ENCODE results near the gene DUS1L. TPM values are rescaled to one million over a fixed set of nuclear protein-coding genes. Genes with fewer than 3 reads are reported as not detected.

DUS1L gene
- total and polyA plus RNA-seq, 2 experiments from 2014 or later, result 66.0 to 122 TPM

DNA sequence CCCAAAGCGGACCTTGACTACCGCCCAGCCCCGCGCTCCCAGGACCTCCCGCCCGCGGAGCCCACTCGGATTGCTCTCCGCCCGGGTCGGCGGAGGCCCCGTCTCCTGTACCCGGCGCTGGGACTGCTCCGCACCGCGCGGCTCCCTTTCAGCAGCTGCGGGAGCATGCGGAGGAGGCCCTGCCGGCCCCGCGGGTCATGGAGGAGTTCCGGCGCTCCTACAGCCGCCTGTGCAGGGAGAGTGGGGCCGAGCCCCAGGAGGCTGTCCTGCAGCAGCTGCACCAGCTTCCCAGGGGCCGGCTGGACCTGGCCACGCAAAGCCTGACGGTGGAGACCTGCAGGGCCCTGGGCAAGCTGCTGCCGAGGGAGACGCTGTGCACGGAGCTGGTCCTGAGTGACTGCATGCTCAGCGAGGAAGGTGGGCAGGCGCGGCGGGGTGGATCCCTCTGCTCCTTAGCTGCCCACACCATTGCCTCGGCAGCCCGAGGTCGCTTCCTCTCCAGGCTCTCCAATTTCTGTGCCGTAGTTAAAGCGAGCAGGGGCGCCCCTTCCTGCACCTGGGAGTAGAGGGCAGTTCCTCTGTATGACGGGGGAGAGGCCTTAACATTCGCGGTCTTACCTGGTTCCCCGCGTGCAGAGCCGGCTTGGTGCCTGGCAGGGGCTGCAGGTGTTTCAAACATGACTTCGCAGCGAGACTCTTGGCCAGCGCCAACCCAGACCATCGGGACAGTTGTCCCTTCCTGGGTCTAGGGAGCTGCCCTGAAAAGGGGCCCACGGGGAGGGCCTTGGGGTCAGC lies 42.0 kb downstream of the DUS1L start:
- Mint-ChIP-seq H3K4me1 (peaks cover 11% of the 10 kb centered on the region), H3K9me3 (no peaks in the 10 kb centered on the region; the same call in 2 of the 3 replicates), H3K4me3 (peak overlapping the region; percentile 85), H3K36me3 (ENCODE audit: low read depth) (peaks cover 2% of the 10 kb centered on the region), H3K27ac (no peak overlapping the region), H3K27me3 (ENCODE audit: insufficient read depth, low read depth, poor library complexity) (peaks cover 23% of the 10 kb centered on the region)
- Histone ChIP-seq H2AFZ (peak overlapping the region; percentile 86), H3K79me2 (replicated peaks; ENCODE audit: insufficient read depth) (peaks cover 15% of the 10 kb centered on the region), H3K4me3 (peak overlapping the region; percentile 89), H3K27me3 (ENCODE audit: insufficient read depth) (no peaks in the 10 kb centered on the region), H3K36me3 (ENCODE audit: insufficient read depth) (no peaks in the 10 kb centered on the region), H3F3A (replicated peaks; ENCODE audit: low read depth) (peaks cover 9% of the 10 kb centered on the region; the same call in 1 of the 2 replicates), H4K20me1 (replicated peaks; ENCODE audit: insufficient read depth) (peaks cover 3% of the 10 kb centered on the region; the same call in 1 of the 2 replicates), H3K4me1 (ENCODE audit: insufficient read depth) (peaks cover 5% of the 10 kb centered on the region; the same call in 1 of the 2 replicates), H3K9me2 (ENCODE audit: insufficient read depth) (no peaks in the 10 kb centered on the region), H3K4me2 (peak overlapping the region; percentile 95), H3K27ac (ENCODE audit: low read depth) (no peak overlapping the region)
- TF ChIP-seq POLR2AphosphoS5 (IDR thresholded peaks at IDR 0.05; ENCODE audit: low read depth) (0 out of 2 replicates have a peak, but pooled peaks have one; percentile 24), JUNB (IDR thresholded peaks at IDR 0.05; ENCODE audit: unreplicated experiment) (no peak)
- DNase-seq (ENCODE audit: low spot score) (peak; percentile 69), ATAC-seq (peak; percentile 10)

- no peaks in the 10 kb centered on the region for H3K27me3 ChIP-seq (ENCODE audit: insufficient read depth)
- H3F3A ChIP-seq (replicated peaks; ENCODE audit: low read depth), result peaks cover 13% of the 10 kb centered on the region; the same call in 1 of the 2 replicates
- Mint-ChIP-seq H3K36me3 (ENCODE audit: low read depth) (peaks cover 6% of the 10 kb centered on the region), H3K27me3 (ENCODE audit: insufficient read depth, low read depth, poor library complexity) (peaks cover 27% of the 10 kb centered on the region), H3K4me3 (peak within 1 kb of the TSS; percentile 85), H3K4me1 (peaks cover 11% of the 10 kb centered on the region), H3K9me3 (no peaks in the 10 kb centered on the region; the same call in 2 of the 3 replicates), H3K27ac (peak within 1 kb of the TSS; percentile 84)
- peak within 1 kb of the TSS; percentile 95 for H3K4me2 ChIP-seq
- H3K4me1 ChIP-seq (ENCODE audit: insufficient read depth), result peaks cover 5% of the 10 kb centered on the region; the same call in 1 of the 2 replicates
- peak within 1 kb of the TSS; percentile 86 for H2AFZ ChIP-seq
- TF ChIP-seq ETS1 (IDR thresholded peaks at IDR 0.05) (peak; percentile 80), EZH2 (IDR thresholded peaks at IDR 0.05; ENCODE audit: low read depth, unreplicated experiment) (no peak)
- no peaks in the 10 kb centered on the region for H3K9me2 ChIP-seq (ENCODE audit: insufficient read depth)
- peaks cover 3% of the 10 kb centered on the region for H4K20me1 ChIP-seq (replicated peaks; ENCODE audit: insufficient read depth)
- H3K36me3 ChIP-seq (ENCODE audit: insufficient read depth), result no peaks in the 10 kb centered on the region
- peaks cover 15% of the 10 kb centered on the region for H3K79me2 ChIP-seq (replicated peaks; ENCODE audit: insufficient read depth)
- no peak within 1 kb of the TSS for H3K27ac ChIP-seq (ENCODE audit: low read depth)
- peak; percentile 82 for ATAC-seq
- H3K4me3 ChIP-seq, result peak within 1 kb of the TSS; percentile 98
- peak; percentile 100 for DNase-seq (ENCODE audit: low spot score)
Observed at GRCh38 chr17:82022981-82023446, 42.6 kb downstream of the DUS1L start, which contains the start of gene LRRC45. LRRC45 (plus strand) TSS chr17:82023305; CDS start chr17:82023644, 339 bp downstream.

DNA sequence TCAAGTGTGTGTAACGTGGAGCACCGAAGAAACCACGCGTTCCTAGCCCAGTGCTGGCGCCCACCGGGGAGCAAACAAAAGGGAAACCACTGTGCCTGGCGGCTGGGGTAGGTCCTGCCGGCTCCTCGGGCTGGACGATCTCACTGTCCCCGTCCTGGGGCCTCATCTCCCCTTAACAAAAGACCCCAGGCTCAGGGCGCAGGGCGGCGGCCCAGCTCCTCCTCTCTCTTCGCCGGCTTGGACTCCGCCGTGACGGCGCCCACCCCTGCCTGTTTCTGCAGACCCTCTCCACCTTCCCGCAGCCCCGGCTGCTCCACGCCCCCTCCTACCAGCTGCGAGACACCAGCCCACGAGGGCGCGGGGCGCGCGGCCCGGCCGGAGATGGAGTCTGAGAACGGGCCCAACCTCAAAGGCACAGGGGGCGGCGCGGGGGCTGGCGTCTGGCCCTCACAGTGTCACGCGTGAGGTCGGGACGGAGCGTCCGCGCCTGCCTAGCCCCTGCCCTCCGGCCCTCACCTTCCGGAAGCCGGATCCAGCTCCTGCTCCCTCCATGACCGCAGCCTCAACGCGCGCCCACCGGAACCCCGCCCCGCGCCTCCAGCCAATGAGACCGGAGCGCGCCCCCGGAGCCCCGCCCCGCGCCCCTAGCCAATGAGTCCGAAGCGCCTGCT lies 43.2 kb downstream of the DUS1L start, which contains the start of gene CENPX:
Gene CENPX (minus strand): TSS at position 569 of the 671 bp plus-strand sequence. CDS start 17 bp downstream, at position 552.
- Histone ChIP-seq H3K9me2 (ENCODE audit: insufficient read depth) (no peaks in the 10 kb centered on the region), H3F3A (replicated peaks; ENCODE audit: low read depth) (peaks cover 13% of the 10 kb centered on the region; the same call in 1 of the 2 replicates), H3K4me3 (peak within 1 kb of the TSS; percentile 98), H3K36me3 (ENCODE audit: insufficient read depth) (no peaks in the 10 kb centered on the region), H3K4me2 (peak within 1 kb of the TSS; percentile 95), H3K4me1 (ENCODE audit: insufficient read depth) (peaks cover 5% of the 10 kb centered on the region; the same call in 1 of the 2 replicates), H2AFZ (peak within 1 kb of the TSS; percentile 86), H3K27me3 (ENCODE audit: insufficient read depth) (no peaks in the 10 kb centered on the region), H3K27ac (ENCODE audit: low read depth) (no peak within 1 kb of the TSS), H3K79me2 (replicated peaks; ENCODE audit: insufficient read depth) (peaks cover 15% of the 10 kb centered on the region), H4K20me1 (replicated peaks; ENCODE audit: insufficient read depth) (peaks cover 3% of the 10 kb centered on the region)
- Mint-ChIP-seq H3K27me3 (ENCODE audit: insufficient read depth, low read depth, poor library complexity) (peaks cover 23% of the 10 kb centered on the region), H3K4me3 (peak within 1 kb of the TSS; percentile 85), H3K9me3 (no peaks in the 10 kb centered on the region; the same call in 2 of the 3 replicates), H3K27ac (peak within 1 kb of the TSS; percentile 84), H3K4me1 (peaks cover 11% of the 10 kb centered on the region), H3K36me3 (ENCODE audit: low read depth) (peaks cover 6% of the 10 kb centered on the region)
- DNase-seq (ENCODE audit: low spot score) (no peak), ATAC-seq (peak; percentile 65)
- peak; percentile 65 for TF ChIP-seq POLR2AphosphoS5 (IDR thresholded peaks at IDR 0.05; ENCODE audit: low read depth)
- no peak for TF ChIP-seq ZNF331 (CRISPR knock-in tag; IDR thresholded peaks at IDR 0.05; ENCODE audit: low read depth)

Measured in GM23338 (cell line).